ENCODE measurements around the gene ARFGEF2. TPM values are rescaled to one million over a fixed set of nuclear protein-coding genes. Genes with fewer than 3 reads are reported as not detected.

The ARFGEF2 gene
- total RNA-seq, 1 experiment from 2014 or later = 22.2 TPM

- Histone ChIP-seq H3K4me3 (replicated peaks in 1 of 2; ENCODE audit: low read depth in 1 of 2, low read length in 2 of 2) (no peak overlapping the region), H3K79me2 (ENCODE audit: insufficient read depth, low read length) (peaks cover 92% of the 10 kb centered on the region), H3K9me2 (ENCODE audit: insufficient read depth) (no peaks in the 10 kb centered on the region), H3K4me2 (ENCODE audit: low read length) (no peak overlapping the region), H3K27me3 (ENCODE audit: insufficient read depth, low read length) (no peaks in the 10 kb centered on the region), H3K4me1 (ENCODE audit: control insufficient read depth in 1 of 2, insufficient read depth in 2 of 2, low read length in 2 of 2) (peaks cover 15 to 44% of the 10 kb centered on the region in 2 experiments), H4K20me1 (ENCODE audit: insufficient read depth) (no peaks in the 10 kb centered on the region), H3K27ac (ENCODE audit: low read depth, low read length) (no peak overlapping the region), H2AFZ (ENCODE audit: low read depth, low read length, poor library complexity, severe bottlenecking) (no peak overlapping the region), H3K36me3 (ENCODE audit: control insufficient read depth in 1 of 2, insufficient read depth in 2 of 2, low read length in 2 of 2) (no peaks in the 10 kb centered on the region), H3K9ac (ENCODE audit: low read length) (no peak overlapping the region), H3K9me3 (ENCODE audit: control insufficient read depth in 1 of 2, insufficient read depth in 1 of 2, low read depth in 1 of 2, low read length in 2 of 2) (no peaks in the 10 kb centered on the region)
- ChIA-PET POLR2A (no interaction called here), RAD21 (ENCODE audit: low non-redundant PET in 1 of 2, low total read pairs in 2 of 2, uncharacterized antibody in 2 of 2, unreplicated experiment in 2 of 2) (no interaction called here), CTCF (no interaction called here)
- no TSS peak for BruUV-seq (replicated peaks)
- ATAC-seq (no peak), DNase-seq (ENCODE audit: low read depth, low spot score) (no peak)
- TF ChIP-seq YY1 (IDR thresholded peaks at IDR 0.05; ENCODE audit: extremely low read depth, insufficient replicate concordance, low read depth, low read length) (no peak), ZFX (IDR thresholded peaks at IDR 0.05) (no peak), SRF (IDR thresholded peaks at IDR 0.05; ENCODE audit: low read depth) (no peak), JUND (IDR thresholded peaks at IDR 0.05) (no peak), EZH2phosphoT487 (IDR thresholded peaks at IDR 0.05; ENCODE audit: borderline replicate concordance) (no peak), POLR2A (IDR thresholded peaks at IDR 0.05; ENCODE audit: borderline replicate concordance, extremely low read depth, insufficient read depth, insufficient read length) (no peak), SP1 (IDR thresholded peaks at IDR 0.05; ENCODE audit: low read depth) (no peak), ELF1 (IDR thresholded peaks at IDR 0.05; ENCODE audit: borderline replicate concordance, low read depth) (no peak), CBX3 (IDR thresholded peaks at IDR 0.05; ENCODE audit: low read depth) (no peak), SIN3A (IDR thresholded peaks at IDR 0.05; ENCODE audit: low read depth) (no peak), ATF3 (IDR thresholded peaks at IDR 0.05) (no peak), RAD21 (IDR thresholded peaks at IDR 0.05; ENCODE audit: low read depth) (no peak), MAX (IDR thresholded peaks at IDR 0.05) (no peak), REST (IDR thresholded peaks at IDR 0.05; ENCODE audit: low read depth) (no peak), TCF7L2 (IDR thresholded peaks at IDR 0.05; ENCODE audit: borderline replicate concordance, extremely low read depth, insufficient read depth, insufficient read length) (no peak), CEBPB (IDR thresholded peaks at IDR 0.05; ENCODE audit: low read depth) (no peak), ZNF274 (IDR thresholded peaks at IDR 0.05; ENCODE audit: low read depth, low read length) (no peak), FOSL1 (IDR thresholded peaks at IDR 0.05; ENCODE audit: low read depth) (no peak), EZH2 (IDR thresholded peaks at IDR 0.05) (no peak)
- TF ChIP-seq, protein P1, sequence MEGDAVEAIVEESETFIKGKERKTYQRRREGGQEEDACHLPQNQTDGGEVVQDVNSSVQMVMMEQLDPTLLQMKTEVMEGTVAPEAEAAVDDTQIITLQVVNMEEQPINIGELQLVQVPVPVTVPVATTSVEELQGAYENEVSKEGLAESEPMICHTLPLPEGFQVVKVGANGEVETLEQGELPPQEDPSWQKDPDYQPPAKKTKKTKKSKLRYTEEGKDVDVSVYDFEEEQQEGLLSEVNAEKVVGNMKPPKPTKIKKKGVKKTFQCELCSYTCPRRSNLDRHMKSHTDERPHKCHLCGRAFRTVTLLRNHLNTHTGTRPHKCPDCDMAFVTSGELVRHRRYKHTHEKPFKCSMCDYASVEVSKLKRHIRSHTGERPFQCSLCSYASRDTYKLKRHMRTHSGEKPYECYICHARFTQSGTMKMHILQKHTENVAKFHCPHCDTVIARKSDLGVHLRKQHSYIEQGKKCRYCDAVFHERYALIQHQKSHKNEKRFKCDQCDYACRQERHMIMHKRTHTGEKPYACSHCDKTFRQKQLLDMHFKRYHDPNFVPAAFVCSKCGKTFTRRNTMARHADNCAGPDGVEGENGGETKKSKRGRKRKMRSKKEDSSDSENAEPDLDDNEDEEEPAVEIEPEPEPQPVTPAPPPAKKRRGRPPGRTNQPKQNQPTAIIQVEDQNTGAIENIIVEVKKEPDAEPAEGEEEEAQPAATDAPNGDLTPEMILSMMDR (IDR thresholded peaks at IDR 0.05 in 2 of 3, conservative IDR thresholded peaks at IDR 0.05 in 1 of 3; ENCODE audit: borderline replicate concordance in 1 of 3, insufficient read depth in 1 of 3, low read depth in 2 of 3, low read length in 2 of 3) = no peak
- intact Hi-C loops (cut with micrococcal nuclease) = no loop called here
Measured at GRCh38 chr20:48926821-48927220, 5.3 kb downstream of the ARFGEF2 start.
